Stimulated activated CD8-positive, alpha-beta memory T cell treated with anti-CD3 and anti-CD28 coated beads, Interleukin-15, amount 100 ng/mL, for 24 hours (primary cell): ENCODE data around the gene GTF2B.
"Not testable (repeated sequence)": the region's sequence is repeated elsewhere in the genome, so short reads cannot be mapped to it uniquely, and the experiment has no call there.

Source experiments
- DNase-seq: peaks from one replicate; pipeline ENCODE4 v3.0.0-alpha.2; 2020; ENCODE audit warnings: low read depth

GTF2B gene

GRCh38 chr1:88883156-88883555, 8.2 kb downstream of the GTF2B start:
- no peak for DNase-seq

GRCh38 chr1:88880717-88881116, 10.7 kb downstream of the GTF2B start:
- DNase-seq: not testable (repeated sequence)

GRCh38 chr1:88878731-88879130, 12.6 kb downstream of the GTF2B start:
- DNase-seq: no peak

- DNase-seq: no peak
Measured at GRCh38 chr1:88877911-88878310, 13.5 kb downstream of the GTF2B start.

GRCh38 chr1:88877382-88877825, 14.0 kb downstream of the GTF2B start:
- DNase-seq: no peak

- DNase-seq: no peak
Measured at GRCh38 chr1:88876573-88877365, 14.6 kb downstream of the GTF2B start.

- DNase-seq: no peak
Measured at GRCh38 chr1:88875595-88875994, 15.8 kb downstream of the GTF2B start.

- no peak for DNase-seq
Measured at GRCh38 chr1:88873737-88874349, 17.5 kb downstream of the GTF2B start.

- DNase-seq: not testable (repeated sequence)
Measured at GRCh38 chr1:88869644-88870043, 21.7 kb downstream of the GTF2B start.

GRCh38 chr1:88867743-88868521, 23.4 kb downstream of the GTF2B start:
- DNase-seq: no peak

GRCh38 chr1:88851303-88852063, 39.9 kb downstream of the GTF2B start:
- DNase-seq: no peak

GRCh38 chr1:88847643-88848042, 43.7 kb downstream of the GTF2B start:
- no peak for DNase-seq

GRCh38 chr1:88825721-88826120, 65.6 kb downstream of the GTF2B start:
- DNase-seq: no peak

- DNase-seq: not testable (repeated sequence)
Measured at GRCh38 chr1:88819642-88820041, 71.7 kb downstream of the GTF2B start.

- no peak for DNase-seq
Measured at GRCh38 chr1:88813471-88813870, 77.9 kb downstream of the GTF2B start.

GRCh38 chr1:88812366-88812765, 79.0 kb downstream of the GTF2B start:
- no peak for DNase-seq

- no peak for DNase-seq
Measured at GRCh38 chr1:88803444-88803843, 87.9 kb downstream of the GTF2B start.

- DNase-seq: no peak
Measured at GRCh38 chr1:88802950-88803349, 88.4 kb downstream of the GTF2B start.
